ENCODE data around the gene MAPT.

MAPT gene

DNA sequence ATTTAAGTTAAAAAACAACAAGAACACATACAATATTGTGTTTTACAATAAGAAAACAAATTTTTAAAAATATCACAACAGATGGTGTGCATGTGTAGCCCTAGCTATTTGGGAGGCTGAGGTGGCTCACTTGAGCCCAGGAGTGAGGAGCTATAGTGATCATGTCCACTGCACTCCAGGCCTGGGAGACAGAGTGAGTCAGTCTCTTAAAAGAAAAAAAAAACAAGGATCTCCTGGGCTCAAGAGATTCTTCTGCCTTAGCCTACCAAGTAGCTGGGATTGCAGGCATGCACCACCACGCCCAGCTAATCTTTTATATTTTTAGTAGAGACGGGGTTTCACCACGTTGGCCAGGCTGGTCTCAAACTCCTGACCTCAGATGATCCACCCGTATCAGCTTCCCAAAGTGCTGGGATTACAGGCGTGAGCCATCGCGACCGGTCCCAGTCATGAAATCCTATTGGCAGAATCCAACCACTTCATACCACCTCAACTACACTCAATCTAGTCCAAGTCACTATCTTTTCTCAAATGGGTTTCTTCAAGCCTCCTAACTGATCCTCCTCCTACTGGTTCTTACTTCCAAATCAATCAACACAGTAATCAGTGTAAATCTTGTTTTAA is 159.7 kb downstream of the MAPT start:
- no peak for DNase-seq (ENCODE audit: low read depth in 2 of 2)

GRCh38 chr17:46056800-46057304 is 162.5 kb downstream of the MAPT start:
- DNase-seq (ENCODE audit: low read depth in 2 of 2) = no peak

GRCh38 chr17:46057366-46057765 is 163.0 kb downstream of the MAPT start:
- no peak for DNase-seq (ENCODE audit: low read depth in 2 of 2)

DNA sequence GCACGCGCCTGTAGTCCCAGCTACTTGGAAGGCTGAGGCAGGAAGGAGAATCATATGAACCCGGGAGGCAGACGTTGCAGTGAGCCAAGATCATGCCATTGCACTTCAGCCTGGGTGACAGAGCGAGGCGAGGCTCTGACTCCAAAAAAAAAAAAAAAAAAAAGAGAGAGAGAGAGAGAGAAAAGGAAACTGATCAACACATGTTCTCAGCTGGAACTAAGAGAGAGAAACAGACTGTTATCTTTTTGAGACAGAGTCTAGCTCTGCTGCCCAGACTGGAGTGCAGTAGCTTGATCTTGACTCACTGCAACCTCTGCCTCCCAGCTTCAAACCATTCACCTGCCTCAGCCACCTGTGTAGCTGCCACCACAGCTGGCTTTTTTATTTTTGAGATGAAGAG is 165.1 kb downstream of the MAPT start:
- no peak for DNase-seq (ENCODE audit: low read depth in 2 of 2)

- DNase-seq (ENCODE audit: low read depth in 2 of 2) = no peak
Measured at GRCh38 chr17:46060461-46060860, 166.1 kb downstream of the MAPT start.

- no peak for DNase-seq (ENCODE audit: low read depth in 2 of 2)
Measured at GRCh38 chr17:46061435-46061834, 167.1 kb downstream of the MAPT start.

DNA sequence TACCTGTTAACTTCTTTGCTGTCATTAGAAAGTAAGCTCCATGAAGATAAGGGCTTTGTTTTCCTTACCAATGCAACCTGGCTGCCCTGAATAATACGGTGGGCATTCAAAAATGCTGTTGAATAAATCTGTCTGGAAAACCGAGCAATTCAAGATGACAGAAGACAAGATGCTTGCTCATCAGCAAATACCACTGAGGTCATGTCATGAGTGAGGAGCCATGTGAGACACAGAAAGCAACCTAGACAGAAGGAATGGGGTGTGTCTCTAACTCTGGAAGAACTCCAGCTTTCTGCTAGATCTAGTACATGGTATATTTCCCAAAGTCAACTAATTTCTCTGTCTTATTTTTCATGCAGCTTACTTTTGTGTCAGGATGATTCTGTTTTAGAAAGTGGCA is 168.9 kb downstream of the MAPT start:
- no peak for DNase-seq (ENCODE audit: low read depth in 2 of 2)

DNA sequence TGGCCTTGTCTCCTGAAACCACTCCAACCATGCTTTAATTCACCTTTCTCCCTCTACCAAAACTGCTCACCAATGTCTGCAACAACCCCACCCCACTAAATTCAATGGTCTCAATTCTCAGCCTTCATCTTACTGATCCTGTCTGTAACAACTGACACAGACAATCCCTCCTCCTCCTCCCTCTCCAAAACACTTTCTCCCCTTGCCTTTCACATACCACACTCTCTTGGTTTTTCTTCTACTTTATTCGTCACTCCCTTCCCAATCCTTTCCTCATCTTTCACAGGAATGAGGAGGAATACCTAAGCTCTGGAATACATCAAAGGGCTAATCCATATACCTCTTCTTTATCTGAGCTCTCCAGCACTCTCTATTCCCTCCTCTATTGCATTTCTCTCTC is 170.1 kb downstream of the MAPT start:
- no peak for DNase-seq (ENCODE audit: low read depth in 2 of 2)

DNA sequence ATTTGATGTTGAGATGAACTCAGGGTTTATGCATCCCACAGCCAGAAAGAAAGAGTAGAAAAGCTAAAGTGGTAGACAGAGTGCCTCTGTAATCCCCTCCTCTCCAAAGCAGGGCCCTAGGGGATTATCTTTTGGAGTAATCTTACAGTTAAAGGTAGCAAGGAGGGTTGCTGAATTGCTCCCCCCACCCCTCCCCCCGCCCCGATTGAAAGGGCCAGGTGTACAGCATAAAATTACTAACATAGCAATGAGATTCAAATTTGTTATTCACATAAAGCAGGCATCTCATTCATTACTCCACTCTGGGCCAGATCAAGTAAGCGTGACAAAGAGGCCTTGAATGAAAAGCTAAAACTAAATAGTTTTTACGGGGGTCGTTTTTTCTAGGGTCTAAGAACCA is 177.4 kb downstream of the MAPT start:
- no peak for DNase-seq (ENCODE audit: low read depth in 2 of 2)

DNA sequence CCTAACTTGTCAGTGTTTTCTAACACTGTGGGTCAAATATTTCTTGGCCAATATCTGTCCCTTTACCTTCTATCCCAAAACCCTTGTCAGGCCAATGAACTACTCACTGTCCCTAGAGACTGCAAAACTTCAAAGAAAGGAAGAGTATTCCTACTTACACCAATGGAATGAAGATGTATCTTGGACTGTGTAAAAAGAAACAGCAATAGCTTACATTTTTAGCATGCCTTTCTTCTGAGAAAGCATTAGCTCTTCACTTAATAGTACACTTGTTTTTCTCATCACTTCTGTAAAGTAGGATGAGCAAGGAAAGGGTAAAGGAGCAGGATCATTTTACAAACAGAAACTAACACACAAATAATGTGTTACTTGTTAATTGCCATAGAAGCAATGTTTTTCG is 178.6 kb downstream of the MAPT start:
- DNase-seq (ENCODE audit: low read depth in 2 of 2) = no peak

GRCh38 chr17:46074540-46074939 is 180.2 kb downstream of the MAPT start:
- DNase-seq (ENCODE audit: low read depth in 2 of 2) = no peak

Data from stimulated activated CD4-positive, alpha-beta T cell treated with anti-CD3 and anti-CD28 coated beads, Interleukin-15, amount 100 ng/mL, for 48 hours (primary cell).